SK-MEL-5 (cell line): ENCODE data around the gene SYNGR3. TPM values are rescaled to one million over a fixed set of nuclear protein-coding genes. Genes with fewer than 3 reads are reported as not detected.
"Not testable (repeated sequence)": the region's sequence is repeated elsewhere in the genome, so short reads cannot be mapped to it uniquely, and the experiment has no call there.

Experiments
- DNase-seq: peaks from one replicate; pipeline ENCODE4 v3.0.0-alpha.2; 2016; ENCODE audit warnings: low read depth, low spot score
- in situ Hi-C: cut with HindIII; loops from 2 replicates; pipeline ENCODE4 v1.10.0; 2016; ENCODE audit warnings: low sequenced_read_pairs, high pct_unique_total_duplicates, low pct_unique_long_range_greater_than_20kb
- total RNA-seq: library from RNA; depleted of rRNA; stranded (reverse); fragments of >200 nt; shearing (Covaris generic); gene quantifications from 2 replicates; pipeline ENCODE4 v1.2.3, GENCODE V29; 2014

The SYNGR3 gene
- total RNA-seq, 1 experiment from 2014 or later: 0.37 TPM

DNA sequence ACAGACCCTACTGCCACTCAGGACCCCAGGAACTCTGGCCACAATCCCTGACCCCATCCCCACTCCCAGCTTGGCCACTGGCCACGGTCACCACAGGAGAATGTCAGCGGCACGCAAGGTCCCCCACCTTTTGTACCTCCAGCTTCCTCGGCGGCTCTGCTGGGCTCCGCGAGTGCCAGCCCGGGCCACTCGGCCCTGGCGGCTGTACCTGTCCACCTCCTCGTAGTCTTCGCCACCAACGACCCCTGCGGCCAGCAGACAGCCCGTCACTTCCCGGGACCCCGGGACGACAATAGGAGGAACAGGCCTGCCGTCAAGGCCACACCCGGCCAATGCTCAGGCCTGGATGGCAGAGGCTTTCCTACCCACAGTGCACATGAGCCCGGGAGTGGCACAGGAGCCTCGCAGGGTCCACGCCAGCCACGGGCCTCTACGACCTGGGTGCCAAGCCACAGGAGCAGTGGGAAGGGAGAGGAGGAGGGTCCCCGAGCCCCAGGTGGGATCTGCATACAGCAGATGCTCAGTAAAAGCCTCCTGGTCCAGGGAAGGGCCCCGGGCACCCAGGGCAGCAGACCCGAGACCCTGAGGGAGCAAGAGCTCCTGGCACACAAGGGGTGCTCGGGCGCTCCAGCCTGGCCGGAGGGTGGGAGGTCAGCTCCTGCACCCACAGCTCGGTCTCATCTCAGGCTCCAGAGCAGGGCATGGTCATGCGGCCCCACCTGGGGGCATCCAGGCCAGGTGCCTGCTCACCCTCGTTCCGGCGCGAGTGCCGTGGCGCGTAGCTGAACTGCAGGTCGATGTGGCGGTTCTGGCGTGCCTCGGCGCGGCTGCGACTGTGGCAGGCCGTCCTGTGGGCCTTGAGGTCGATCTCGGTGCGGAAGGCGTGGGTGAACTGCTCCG is 11.9 kb downstream of the SYNGR3 start:
- no peak for DNase-seq
- in situ Hi-C loops: no loop called here

DNA sequence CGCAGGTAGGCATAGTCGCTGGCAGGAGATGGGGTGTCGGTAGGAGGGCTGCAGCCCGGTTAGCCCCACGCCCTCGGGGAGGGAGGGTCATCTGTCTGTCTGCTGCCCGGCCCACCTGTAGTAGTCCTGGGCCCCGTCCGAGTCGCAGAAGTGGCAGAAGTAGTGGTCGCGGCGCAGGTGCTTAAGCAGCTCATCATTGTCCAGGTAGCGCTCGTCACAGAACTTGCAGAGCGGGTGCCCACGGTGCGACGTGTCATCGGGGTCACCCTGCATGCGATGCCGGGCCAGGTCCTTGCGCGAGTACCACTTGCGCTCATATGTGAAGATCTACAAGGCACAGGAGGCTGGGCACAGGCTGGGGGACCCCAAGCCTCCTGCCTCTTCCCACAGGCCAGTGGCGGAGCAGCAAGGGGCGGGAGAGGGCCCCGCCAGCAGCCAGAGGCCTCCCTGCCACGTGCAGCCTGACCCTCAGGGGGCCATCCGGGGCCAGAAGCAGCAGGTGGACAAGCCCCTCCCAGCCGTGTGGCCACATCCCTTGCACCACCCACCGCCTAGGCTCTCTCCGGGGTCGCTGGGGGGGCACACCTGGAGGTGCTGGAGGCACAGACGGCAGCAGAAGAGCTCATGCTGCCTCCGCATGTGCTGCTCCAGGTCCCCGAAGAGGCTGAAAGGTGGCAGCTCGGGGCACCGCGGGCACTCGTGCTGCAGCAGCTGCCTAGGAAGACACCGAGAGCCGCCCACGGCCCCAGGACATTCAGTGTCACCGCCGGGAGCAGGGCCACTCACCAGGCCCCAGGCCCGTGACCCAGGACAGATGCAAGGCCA is 12.8 kb downstream of the SYNGR3 start:
- in situ Hi-C loops: no loop called here

DNA sequence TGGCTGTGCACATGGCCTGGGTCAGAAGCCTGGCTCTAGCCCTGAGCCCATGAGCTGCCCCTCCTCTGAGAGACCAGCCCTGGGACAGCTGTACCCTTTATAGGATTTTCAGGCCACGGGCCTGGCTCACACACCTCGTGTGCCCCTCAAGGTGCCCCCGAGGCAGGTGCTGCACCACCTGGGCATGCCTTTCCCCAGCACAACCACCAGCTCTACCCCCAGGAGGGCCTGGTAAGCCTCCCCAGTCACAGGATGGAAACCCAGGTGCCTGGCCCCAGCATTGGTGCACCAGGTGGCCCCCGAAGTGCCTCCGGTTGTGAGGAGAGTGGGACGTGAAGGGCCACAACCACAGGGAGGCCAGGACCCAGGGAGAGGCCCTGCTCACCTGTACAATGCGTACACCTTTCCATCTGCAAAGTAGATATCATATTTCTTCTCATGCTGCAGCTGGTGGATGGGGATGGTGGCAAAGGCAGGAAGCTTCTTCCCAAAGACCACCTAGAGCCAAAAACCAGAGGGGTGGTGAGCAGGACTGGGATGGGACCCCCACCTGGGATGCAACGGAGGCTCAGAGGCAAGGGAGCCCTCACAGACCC is 13.6 kb downstream of the SYNGR3 start:
- DNase-seq: no peak
- in situ Hi-C loops: no loop called here

More for the DNA sequence above, 12.8 kb downstream of the SYNGR3 start:
- DNase-seq: no peak

DNA sequence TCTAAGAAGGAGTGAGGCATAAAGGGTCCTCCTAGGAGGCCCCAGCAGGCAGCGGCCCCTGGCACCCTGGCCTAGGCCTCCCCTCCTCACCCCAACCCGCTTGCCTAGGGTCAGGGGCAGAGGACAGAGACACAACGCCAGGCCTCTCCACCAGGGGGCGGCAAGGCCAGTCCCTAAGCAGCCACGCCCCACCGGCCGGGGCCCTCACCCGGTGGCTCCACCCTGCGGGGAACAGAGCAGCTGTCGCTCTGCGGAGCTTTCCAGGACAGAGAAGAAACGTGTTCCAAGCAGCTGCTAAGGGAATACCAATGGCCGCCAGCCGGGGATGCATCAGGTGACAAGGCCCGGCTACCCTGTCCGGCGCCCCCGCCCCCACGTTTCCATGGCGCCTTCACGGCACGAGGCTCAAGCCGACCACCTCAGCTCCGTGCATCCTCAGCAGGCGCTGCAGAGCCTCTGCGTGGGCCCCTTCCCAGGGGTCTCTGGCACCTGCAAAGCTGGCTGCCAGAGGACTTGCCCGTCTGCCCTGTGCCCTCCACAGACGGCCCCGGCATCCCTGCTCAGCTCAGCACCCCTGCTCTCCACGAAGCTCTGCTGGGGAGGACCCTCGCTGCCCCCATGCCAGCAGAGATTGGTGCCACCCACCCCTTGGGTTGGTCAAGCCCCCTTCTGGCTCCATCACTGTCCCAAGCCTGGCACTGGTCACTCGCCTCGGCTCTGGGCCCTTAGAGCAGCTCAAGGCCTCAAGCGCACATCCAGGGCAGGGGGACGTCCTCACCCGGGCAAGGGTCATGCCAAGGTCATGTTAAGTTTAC is 14.3 kb downstream of the SYNGR3 start:
- peak; percentile 89 for DNase-seq
- in situ Hi-C loops: no loop called here

DNA sequence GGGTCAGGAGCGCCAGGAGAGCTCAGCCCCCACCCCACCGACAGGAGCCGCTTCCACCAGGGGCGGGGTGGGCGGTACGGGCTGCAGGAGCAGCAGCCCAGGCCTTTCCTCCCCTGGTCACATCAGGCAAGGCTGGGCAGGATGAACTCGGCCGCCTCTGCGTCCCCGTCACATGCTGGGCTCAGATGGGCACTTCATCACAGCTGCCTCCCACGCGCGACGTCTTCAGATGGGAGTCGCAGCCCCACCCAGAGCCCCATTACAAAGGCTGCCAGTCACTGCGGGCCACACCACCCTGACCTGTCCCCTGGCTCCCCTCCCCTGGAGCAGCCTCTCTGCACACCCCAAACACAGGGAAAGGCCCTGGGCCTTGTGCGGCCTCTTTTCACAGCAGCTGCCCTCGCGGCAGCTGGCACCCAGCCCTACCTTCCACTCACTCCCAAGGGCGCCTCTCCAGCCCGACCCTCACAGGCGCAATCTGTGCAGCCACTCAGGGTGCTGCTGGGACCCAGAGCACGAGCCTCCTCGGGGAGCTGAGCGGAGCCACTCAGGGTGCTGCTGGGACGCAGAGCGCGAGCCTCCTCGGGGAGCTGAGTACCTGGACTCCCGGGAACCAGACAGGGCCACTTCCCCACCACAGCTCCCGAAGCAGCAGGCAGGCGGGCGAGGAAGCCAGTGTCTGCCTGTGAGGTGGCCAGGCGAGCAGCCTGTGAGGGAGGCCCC is 15.2 kb downstream of the SYNGR3 start:
- DNase-seq: no peak
- in situ Hi-C loops: no loop called here

DNA sequence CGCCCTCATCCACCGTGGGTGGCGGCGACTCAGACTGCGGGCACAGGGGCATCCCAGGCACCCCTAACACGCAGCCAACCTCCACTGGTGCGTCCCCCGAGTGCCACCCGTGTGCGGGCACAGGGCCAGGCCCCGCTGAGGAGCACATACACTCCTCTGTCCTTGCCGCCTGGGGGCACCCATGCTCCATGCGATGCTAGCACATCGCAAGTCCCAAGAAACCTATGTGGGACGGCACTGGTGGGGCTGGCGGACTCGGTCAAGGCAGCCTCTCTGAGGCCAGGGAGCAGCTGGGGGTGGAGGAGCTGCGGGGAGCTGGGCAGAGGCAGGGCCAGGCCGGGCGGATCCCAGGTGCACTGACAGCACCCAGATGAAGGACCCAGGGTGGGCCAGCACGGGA is 15.9 kb downstream of the SYNGR3 start:
- in situ Hi-C loops: no loop called here
- DNase-seq: peak; percentile 30

DNA sequence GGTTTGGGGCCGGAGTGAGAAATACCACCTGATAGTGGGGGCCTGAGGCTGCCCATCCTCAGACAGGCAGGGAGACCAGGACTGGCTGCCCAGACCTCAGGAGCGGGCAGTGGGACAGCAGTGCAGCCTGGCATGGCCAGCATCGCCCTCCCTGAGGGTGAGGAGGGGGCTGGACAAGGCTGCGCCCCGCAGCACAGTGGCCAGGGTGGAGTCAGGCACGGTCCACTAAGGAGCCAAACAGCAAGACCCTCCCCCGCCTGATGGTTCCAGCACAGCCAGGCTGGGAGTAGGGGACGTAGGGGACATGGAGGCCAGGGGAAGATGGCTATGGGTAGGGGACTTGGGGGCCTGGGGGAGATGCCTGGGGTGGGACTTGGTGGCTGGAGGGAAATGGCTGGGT is 16.5 kb downstream of the SYNGR3 start:
- in situ Hi-C loops: no loop called here
- no peak for DNase-seq

DNA sequence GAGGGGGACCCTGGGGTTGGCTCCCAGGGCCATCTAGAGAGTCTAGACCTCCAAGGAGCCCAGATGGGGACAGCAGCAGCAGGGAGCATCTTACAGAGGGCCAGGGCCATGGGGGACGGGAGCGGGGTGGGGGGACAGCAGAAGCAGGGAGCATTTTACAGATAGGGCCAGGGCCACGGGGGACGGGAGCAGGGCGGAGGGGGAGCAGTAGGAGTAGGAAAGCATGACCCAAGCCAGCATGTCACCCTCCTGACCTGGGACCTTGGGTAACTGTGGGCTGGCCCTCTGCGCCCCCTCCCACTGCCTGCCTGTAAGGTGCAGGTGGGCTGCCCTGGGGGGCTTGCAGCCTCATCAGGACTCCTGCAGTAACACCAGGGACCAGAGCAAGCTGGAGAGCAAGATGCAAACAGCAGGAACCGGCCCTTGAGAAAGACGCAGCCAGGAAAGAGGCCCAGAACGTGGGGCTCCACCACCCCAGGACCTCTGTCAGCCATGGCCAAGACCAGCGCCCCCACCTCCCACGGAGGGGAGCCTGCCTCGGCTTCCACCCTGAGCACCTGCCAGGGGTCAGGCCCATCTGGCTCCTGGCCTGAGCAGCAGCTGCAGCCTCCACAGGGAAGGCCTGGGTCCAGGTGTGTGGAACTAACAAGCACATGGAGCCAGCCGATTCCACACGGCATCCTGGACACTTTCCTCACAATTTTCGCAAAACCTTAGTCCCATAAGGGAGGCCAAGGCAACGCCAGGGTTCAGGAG is 17.5 kb downstream of the SYNGR3 start:
- DNase-seq: no peak
- in situ Hi-C loops: no loop called here

DNA sequence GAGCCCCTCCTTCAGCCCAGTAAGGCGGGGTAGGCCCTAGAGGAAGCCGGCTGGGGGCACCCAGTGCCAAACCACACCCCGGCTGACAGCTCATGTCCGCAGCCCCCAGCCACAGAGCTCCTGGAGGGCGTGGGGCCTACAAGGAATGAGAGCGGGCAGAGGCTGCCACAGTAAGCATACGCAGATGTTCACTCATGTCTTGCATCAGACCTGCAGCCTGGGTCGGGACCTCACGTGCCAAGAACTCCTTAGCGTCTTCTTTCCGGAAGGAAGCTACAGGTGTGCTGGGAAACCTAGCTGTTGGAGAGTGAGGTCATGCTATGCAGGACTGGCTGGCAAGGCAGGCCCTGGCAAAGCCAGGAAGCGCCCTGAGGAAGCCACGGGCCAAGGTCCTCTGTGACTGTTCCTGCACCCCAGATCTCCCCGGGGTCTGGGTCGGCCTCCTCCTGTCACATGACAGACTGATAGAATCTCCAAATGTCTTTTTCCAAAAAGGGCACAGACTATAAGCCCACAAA is 18.3 kb downstream of the SYNGR3 start:
- in situ Hi-C loops: no loop called here
- no peak for DNase-seq

DNA sequence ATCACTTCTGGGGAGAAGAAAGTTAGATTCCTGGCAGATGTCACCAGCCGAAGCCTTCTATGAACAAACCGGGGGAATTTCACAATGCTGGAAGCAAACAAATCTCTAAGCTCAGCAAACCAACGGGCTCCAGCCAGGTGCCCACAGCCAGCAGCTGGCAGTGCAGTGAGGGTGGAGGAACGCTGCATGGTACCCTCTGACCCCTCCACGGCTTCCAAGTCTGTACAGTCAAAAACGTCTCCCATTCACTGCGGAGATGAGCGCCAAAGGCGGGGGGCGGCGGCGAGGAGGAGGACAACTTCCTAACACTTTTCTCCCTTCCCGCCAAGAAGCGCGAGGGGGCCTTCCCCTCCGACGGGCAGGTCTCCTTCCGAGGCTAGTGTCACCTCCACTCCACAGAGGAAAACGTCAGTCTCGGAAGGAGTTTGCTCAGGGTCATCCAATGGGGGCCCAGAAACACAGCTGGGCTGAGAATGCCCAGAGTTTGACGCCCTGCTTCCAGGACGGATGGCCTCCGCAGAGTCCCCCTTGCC is 18.9 kb downstream of the SYNGR3 start:
- in situ Hi-C loops: no loop called here
- DNase-seq: no peak

DNA sequence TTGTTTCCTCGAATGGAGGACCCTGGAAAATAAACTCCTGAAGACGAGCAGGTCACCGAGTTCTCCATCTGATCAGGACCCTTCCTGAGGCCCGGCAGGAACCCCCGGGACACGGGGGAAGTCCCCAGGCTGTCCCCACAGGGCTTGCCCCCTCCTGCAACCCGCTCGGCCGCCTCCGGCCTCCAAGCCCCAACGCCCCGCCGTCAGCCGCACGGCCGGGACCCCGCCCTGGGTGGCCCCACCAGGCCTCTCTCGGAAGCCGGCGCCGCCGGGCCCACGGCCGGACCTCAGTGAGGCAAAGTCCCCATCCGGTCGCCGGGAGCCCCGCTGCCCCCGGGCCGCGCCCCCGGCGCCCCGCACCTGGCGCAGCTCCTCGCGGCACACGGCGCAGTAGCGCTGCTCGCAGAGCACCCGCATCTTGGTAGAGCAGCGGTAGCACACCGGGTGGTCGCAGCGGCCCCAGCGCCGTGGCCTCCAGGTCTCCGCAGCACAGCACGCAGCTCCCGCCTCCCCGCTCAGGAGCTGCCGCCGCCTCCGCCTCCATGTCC is 19.5 kb downstream of the SYNGR3 start:
- DNase-seq: no peak
- in situ Hi-C loops: no loop called here

DNA sequence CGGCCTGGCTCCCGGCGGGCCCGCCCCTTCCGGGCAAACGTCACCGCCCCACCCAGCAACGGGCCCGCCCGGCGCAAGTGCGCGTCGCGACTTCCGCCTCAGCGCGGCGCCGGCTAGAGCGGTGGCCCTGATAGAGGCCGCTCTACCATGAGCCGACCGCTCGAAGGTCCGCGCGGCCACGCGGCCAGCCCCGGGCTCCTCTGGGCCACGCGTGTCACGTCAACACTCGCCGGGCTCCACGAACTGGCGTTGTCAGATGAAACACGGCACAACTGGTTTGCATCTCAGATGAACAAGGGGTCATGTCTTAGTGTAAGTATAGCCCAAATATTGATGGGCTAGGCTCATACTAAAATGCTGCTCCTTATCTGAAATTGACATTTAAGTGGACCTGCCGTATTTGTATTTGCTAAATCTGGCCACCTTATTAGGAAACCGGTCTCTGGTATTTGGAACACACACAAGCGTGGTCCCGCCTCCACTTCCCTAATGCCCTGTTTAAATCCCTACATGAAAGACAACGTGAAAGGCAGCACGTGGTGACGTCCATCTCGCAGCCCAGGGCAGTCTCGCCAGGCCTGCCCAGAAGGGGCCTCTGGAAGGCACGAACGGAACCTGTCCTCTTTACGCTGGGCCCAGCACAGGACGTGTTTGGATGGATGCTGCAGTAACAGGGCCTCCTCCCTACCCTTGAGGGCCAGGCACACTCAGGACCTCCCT is 20.2 kb downstream of the SYNGR3 start, which contains the start of gene ZNF598:
ZNF598 (minus strand) TSS at position 31 of the 720 bp plus-strand sequence.
- DNase-seq: peak; percentile 78
- in situ Hi-C loops: no loop called here

DNA sequence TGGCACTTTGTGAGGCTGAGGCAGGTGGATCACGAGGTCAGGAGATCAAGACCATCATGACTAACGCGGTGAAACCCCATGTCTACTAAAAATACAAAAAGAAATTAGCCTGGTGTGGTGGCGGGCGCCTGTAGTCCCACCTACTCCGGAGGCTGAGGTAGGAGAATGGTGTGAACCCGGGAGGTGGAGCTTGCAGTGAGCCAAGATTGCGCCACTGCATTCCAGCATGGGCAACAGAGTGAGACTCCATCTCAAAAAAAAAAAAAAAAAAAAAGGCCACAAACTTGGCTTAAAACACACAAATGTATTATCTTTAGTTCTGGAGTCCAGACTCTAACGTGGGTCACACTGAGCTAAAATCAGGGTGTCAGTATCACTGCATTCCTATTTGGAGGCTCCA is 22.0 kb downstream of the SYNGR3 start:
- DNase-seq, in situ Hi-C loops: not testable (repeated sequence)

DNA sequence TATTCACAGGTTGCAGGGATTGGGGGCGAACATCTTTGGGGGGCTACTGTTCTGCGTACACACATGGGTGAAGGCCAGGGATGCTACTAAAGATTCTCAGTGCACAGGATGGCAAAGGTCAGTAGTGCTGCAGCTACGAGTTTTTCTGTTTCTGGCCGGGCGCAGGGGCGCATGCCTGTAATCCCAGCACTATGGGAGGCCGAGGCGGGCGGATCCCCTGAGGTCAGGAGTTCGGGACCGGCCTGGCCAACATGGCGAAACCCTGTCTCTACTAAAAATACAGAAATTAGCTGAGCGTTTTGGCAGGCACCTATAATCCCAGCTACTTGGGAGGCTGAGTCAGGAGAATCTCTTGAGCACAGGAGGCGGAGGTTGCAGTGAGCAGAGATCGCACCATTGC is 23.8 kb downstream of the SYNGR3 start:
- in situ Hi-C loops: no loop called here
- DNase-seq: no peak
